NCI-H2029 (cell line): Measurements from ENCODE around the gene ST3GAL5.

Source experiments
- DNase-seq: peaks from one replicate; lab custom pipeline; 2025; lab: John Stamatoyannopoulos, UW

ST3GAL5 gene

GRCh38 chr2:85866165-85866659 is 22.6 kb downstream of the ST3GAL5 start:
- no peak for DNase-seq

- no peak for DNase-seq
Measured at GRCh38 chr2:85865539-85866164, 23.1 kb downstream of the ST3GAL5 start.

- no peak for DNase-seq
Measured at GRCh38 chr2:85864654-85865053, 24.1 kb downstream of the ST3GAL5 start.

- no peak for DNase-seq
Measured at GRCh38 chr2:85862426-85862825, 26.4 kb downstream of the ST3GAL5 start.

- no peak for DNase-seq
Measured at GRCh38 chr2:85861650-85862049, 27.1 kb downstream of the ST3GAL5 start.

GRCh38 chr2:85861180-85861579 is 27.6 kb downstream of the ST3GAL5 start:
- no peak for DNase-seq

- DNase-seq: no peak
Measured at GRCh38 chr2:85858841-85859240, 29.9 kb downstream of the ST3GAL5 start.

GRCh38 chr2:85854897-85855296 is 33.9 kb downstream of the ST3GAL5 start:
- DNase-seq: no peak

- DNase-seq: no peak
Measured at GRCh38 chr2:85854166-85854509, 34.7 kb downstream of the ST3GAL5 start.

- DNase-seq: no peak
Measured at GRCh38 chr2:85853499-85854165, 35.2 kb downstream of the ST3GAL5 start.

GRCh38 chr2:85852937-85853498 is 35.8 kb downstream of the ST3GAL5 start:
- DNase-seq: no peak

- DNase-seq: no peak
Measured at GRCh38 chr2:85852152-85852840, 36.5 kb downstream of the ST3GAL5 start.

- no peak for DNase-seq
Measured at GRCh38 chr2:85851253-85852151, 37.3 kb downstream of the ST3GAL5 start.

GRCh38 chr2:85850451-85850850 is 38.3 kb downstream of the ST3GAL5 start:
- DNase-seq: no peak

GRCh38 chr2:85847051-85847588 is 41.7 kb downstream of the ST3GAL5 start:
- no peak for DNase-seq

GRCh38 chr2:85846411-85846810 is 42.4 kb downstream of the ST3GAL5 start:
- no peak for DNase-seq

GRCh38 chr2:85844486-85844885 is 44.3 kb downstream of the ST3GAL5 start:
- no peak for DNase-seq

GRCh38 chr2:85843543-85843942 is 45.2 kb downstream of the ST3GAL5 start:
- no peak for DNase-seq

GRCh38 chr2:85840091-85840490 is 48.7 kb downstream of the ST3GAL5 start:
- DNase-seq: no peak

- DNase-seq: no peak
Measured at GRCh38 chr2:85839461-85839860, 49.3 kb downstream of the ST3GAL5 start.

- no peak for DNase-seq
Measured at GRCh38 chr2:85838641-85839040, 50.1 kb downstream of the ST3GAL5 start.

- no peak for DNase-seq
Measured at GRCh38 chr2:85838181-85838580, 50.6 kb downstream of the ST3GAL5 start.
